ENCODE measurements around the gene PERCC1.
"Not testable (repeated sequence)": the region's sequence is repeated elsewhere in the genome, so short reads cannot be mapped to it uniquely, and the experiment has no call there.

PERCC1 gene

GRCh38 chr16:1434644-1435592, 4.0 kb downstream of the PERCC1 start:
- DNase-seq (ENCODE audit: low read depth, low spot score) = no peak

DNA sequence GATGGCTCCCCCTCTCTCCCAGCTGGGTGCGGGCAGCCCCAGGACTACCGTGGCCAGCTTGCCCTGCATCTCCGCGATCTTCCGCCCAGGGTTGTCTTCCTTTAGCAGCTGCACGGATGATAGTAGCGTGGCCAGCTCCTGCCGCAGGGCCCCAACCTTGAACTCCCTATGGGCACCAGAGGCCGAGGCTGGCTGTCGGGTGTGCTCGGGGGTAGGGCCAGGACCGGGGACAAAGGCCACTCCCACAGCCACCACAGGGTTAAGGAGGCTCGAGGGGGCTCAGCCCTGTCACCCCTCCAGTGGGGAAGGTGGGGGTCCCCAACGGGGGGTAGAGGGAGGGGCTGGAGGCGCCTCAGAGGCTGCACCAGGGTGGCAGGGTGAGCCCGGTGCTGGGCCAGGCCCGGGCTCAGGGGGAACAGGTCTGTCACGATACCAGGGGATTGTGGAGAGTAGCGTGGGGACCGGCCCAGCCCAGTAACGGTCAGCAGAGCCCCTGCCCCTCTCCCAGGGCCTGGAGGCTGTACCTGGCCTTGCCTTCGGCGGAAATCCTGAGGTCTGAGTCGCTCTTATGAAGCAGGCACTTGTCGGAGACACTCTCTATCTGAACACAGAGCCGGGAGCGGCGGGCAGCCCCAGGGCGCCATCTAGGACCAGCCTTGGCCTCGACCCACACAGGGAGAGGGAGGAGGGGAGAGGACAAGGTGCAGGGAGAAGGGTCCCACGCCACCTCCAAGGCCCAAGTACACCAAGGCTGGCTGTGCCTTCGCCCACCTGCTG, 5.2 kb downstream of the PERCC1 start:
- DNase-seq (ENCODE audit: low read depth, low spot score) = no peak

- no peak for DNase-seq (ENCODE audit: low read depth, low spot score)
These were observed 6.0 kb downstream of the PERCC1 start for GRCh38 chr16:1436731-1437355.

GRCh38 chr16:1437606-1438005, 6.7 kb downstream of the PERCC1 start:
- no peak for DNase-seq (ENCODE audit: low read depth, low spot score)

GRCh38 chr16:1438229-1439057, 7.6 kb downstream of the PERCC1 start:
- DNase-seq (ENCODE audit: low read depth, low spot score) = no peak

GRCh38 chr16:1439058-1439698, 8.3 kb downstream of the PERCC1 start:
- DNase-seq (ENCODE audit: low read depth, low spot score) = no peak

DNA sequence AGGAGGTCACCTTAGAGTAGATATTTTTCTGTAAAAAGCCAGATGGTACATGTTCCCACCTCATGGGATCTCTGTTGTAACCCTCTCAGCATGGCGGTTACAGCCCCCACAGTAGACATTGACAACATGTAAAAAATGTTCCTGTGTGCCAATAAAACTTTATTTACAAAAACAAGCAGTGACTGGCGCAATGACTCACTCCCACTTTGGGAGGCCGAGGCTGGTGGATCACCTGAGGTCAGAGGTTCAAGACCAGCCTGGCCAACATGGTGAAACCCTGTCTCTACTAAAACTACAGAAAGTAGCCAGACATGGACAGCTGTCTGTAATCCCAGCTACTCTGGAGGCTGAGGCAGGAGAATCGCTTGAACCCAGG, 8.8 kb downstream of the PERCC1 start:
- not testable (repeated sequence) for DNase-seq (ENCODE audit: low read depth, low spot score)

DNA sequence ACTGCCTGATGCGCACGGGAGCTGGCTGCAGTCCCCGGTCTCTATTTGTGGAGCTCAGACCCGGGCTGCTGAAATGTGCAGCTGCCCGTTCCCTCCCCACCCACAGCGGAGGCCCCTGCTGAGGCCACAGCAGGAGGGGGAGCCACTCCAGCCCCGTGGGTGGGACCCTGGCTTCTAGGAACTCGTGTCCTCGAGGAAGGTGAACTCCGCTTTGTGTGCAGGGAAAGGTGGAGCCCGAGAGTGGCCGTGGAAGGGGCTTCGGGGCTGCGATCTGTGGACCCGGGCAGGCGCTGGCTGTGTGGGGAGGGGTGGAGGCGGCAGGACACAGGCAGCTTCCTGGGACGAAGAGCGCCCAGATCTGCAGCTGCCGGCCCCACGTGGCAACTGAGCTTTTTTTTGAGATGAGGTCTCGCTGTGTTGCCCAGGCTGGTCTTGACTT, 10.5 kb downstream of the PERCC1 start:
- DNase-seq (ENCODE audit: low read depth, low spot score) = no peak

- DNase-seq (ENCODE audit: low read depth, low spot score) = no peak
These were observed 11.8 kb downstream of the PERCC1 start for GRCh38 chr16:1442697-1443096.

DNA sequence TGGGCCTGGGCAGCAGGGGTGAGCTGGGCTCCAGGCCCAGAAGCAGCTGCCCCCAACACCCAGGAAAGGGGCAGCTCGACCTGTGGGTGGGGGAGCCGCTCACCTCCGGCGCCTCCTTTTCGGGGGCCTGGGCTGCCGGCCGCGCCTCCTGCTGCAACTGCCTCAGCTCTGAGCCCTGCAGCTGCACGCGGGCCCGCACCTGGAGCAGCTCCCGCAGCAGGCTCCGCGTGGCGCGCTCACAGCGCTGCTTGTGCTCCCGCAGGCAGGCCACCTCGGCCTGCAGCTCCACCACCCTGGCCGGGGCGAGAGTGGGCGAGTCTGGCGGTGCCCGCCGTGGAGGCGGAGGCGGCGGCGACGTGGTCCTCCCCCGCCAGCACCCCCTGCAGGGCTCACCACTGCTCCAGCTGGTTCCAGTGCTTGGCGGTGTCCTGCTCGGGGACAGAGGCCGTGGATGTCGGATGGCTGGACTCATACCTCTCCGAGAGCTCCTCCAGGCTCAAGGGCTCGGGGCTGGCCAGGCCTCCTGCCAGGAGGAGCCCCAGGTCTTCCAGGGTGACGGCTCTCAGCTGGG, 12.6 kb downstream of the PERCC1 start:
- DNase-seq (ENCODE audit: low read depth, low spot score) = no peak

GRCh38 chr16:1443980-1444729, 13.3 kb downstream of the PERCC1 start, which contains the start of gene CCDC154:
Gene CCDC154 (minus strand): TSS chr16:1444556. CDS start chr16:1444322, 234 bp downstream.
- DNase-seq (ENCODE audit: low read depth, low spot score) = no peak

GRCh38 chr16:1444730-1445517, 14.0 kb downstream of the PERCC1 start:
- DNase-seq (ENCODE audit: low read depth, low spot score) = no peak

- no peak for DNase-seq (ENCODE audit: low read depth, low spot score)
These were observed 14.8 kb downstream of the PERCC1 start for GRCh38 chr16:1445518-1446203.

- no peak for DNase-seq (ENCODE audit: low read depth, low spot score)
These were observed 15.6 kb downstream of the PERCC1 start for GRCh38 chr16:1446296-1447080.

DNA sequence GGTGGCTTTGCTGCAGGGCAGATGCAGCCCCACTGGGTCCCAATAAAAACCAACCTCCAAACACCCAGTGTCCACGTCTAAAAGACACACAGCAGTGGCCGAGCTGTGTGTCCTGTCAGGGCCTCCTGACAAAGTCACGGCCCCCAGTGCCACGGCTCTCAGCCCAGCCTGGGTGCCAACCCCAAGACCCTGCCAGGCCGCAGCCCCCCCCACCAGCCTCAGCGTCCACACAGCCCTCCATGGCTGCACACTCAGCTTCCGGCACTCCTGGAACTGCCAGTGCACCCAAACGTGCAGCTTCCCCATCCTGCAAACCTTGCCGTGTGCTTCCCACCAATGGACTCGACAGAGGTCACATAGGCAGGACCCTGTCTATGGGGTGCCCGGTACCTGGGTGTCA, 17.1 kb downstream of the PERCC1 start:
- no peak for DNase-seq (ENCODE audit: low read depth, low spot score)

GRCh38 chr16:1448536-1449116, 17.7 kb downstream of the PERCC1 start:
- no peak for DNase-seq (ENCODE audit: low read depth, low spot score)

DNA sequence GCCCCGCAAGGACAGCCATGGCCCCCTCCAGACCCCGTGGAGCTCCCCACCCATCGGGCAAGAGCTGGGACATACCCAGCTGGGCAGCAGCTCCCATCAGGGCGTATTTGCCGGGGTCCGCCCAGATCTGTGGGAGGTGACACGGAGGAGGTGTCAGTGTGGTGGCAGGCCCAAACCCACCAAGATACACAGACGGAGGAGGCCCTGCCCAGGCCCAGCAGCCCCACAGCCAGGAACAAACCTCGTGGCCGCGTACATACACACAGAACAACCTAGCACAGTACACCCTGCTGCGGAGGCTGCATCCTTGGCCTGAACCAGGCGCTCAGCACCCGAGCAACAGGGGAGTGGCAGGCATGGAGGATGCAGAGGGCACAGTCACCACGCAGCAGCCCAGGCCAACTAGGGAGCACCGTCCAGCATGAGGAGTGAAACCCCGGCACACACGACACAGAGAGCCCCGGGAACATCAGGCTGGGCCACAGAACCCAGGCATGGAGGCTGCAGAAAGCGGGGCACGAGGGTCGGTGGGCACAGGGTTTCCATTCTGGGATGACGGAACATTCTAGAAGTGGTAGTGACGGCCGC, 18.4 kb downstream of the PERCC1 start:
- DNase-seq (ENCODE audit: low read depth, low spot score) = no peak
